Activated effector memory CD4-positive, alpha-beta T cell treated with Interleukin-2 at 50 U/mL for 16 hours (primary cell): ENCODE measurements around the gene MFSD12.
A peak's percentile ranks its signal among the peaks of the same experiment; 100 is the strongest.

ENCODE experiments used
- DNase-seq: peaks from one replicate; pipeline ENCODE4 v3.0.0-alpha.2; 2020

Gene MFSD12

GRCh38 chr19:3505598-3506383 lies 51.6 kb downstream of the MFSD12 start, which contains the start of gene FZR1:
TSS of gene FZR1 (plus strand) at chr19:3506311. CDS start at chr19:3522990, 16,679 bp downstream.
- DNase-seq, result peak; percentile 100

- no peak for DNase-seq
These were observed 52.7 kb downstream of the MFSD12 start for GRCh38 chr19:3504735-3505134.

GRCh38 chr19:3503036-3503572 lies 54.3 kb downstream of the MFSD12 start:
- no peak for DNase-seq

DNA sequence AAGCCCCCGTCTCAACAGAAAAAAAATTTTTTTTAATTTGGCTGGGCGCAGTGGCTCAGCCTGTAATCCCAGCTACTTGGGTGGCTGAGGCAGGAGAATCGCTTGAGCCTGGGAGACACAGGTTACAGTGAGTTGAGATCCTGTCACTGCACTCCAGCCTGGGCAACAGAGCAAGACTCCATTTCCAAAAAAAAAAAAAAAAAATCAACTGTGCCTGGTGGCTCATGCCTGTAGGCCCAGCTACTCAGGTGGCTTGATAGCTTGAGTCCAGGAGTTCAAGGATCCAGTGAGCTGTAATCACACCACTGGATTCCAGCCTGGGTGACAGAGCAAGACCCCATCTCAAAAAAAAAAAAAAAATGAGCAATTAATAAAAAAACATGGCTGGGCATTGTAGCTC lies 55.6 kb downstream of the MFSD12 start:
- DNase-seq, result no peak

- DNase-seq, result peak; percentile 94
These were observed 56.8 kb downstream of the MFSD12 start, which contains the start of gene DOHH for GRCh38 chr19:3500429-3501101. TSS of gene DOHH (minus strand) at chr19:3500674. CDS start at chr19:3496814, 3,860 bp downstream.

GRCh38 chr19:3499738-3500428 lies 57.5 kb downstream of the MFSD12 start:
- DNase-seq, result no peak

DNA sequence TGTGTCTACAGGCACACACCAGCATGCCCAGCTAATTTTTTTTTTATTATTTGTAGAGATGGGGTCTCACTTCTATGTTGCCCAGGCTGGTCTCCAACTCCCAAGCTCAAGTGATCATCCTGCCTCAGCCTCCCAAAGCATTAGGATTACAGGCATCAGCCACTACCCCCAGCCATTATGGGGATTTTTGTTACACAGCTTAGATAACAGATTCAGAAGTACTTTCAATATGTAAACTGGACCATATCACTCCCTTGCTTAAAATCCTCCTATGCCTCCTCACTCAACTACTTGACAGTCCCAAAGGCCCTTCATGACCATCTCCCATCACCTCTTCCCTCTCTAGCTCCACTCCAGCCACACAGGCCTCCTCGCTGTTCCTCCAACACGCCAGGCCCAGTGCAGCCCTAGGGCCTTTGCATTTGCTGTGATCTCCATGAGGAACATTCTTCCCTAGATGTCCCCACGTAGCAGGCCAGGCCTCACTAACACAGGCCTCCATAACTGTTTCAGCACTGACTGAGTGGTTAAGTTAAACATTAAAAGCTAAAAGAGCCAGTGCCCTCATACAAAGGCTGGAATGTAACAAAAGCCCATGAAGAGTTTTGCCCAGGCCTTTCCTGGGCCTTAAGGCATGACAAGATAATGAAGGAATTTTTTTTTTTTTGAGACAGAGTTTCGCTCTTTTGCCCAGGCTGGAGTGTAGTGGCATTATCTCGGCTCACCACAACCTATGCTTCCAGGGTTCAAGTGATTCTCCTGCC lies 59.4 kb downstream of the MFSD12 start:
- no peak for DNase-seq

DNA sequence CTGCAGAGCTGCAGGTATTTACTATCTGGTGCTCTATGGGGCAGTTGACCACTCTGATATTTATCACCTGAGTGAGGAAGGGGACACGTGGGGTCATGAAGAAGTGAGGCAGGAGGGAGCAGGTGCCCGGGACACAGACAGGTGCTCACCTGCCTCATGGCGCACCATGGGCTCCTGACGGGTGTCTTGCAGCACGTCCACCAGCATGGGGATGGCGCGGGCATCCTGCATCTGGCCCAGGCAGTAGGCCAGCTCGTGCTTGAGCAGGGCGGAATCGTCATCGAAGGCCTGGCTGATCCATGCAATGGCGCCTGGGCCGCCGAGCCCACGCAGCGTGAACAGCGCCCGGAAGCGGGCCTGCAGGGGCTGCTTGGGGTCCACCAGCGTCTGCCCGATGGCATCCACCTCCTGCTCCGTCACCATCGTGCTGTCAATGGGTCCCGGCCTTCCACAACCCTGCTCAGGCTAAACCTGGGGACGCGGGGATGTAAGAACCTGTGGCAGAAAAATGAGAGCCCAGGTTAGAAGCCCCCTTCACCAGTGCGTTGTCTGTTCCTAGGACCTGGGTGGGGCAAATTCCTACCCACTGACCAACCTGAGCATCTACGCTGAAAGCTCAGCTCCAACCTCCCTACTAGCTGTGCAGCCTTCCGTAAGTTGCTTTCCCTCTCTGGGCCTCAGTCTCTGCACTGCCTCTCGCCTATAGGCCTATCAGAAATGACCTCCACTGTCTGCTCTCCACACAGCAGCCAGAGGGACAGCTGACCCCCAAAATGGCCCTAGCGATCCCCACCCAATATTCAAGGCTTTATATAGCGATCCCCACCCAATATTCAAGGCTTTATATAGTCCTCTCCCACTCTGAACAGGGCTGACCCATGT lies 60.8 kb downstream of the MFSD12 start:
- DNase-seq, result no peak

- peak; percentile 24 for DNase-seq
These were observed 62.8 kb downstream of the MFSD12 start for GRCh38 chr19:3494559-3494958.
